GM19043 (cell line): ENCODE measurements around the gene MMD2.
"Not testable (repeated sequence)": the region's sequence is repeated elsewhere in the genome, so short reads cannot be mapped to it uniquely, and the experiment has no call there.

Experiments
- ATAC-seq: cut with Tn5 transposase; IDR thresholded peaks from one replicate; pipeline ENCODE4 v1.9.1; 2021; ENCODE audit warnings: low read depth; ENCODE audit not compliant: unreplicated experiment

MMD2 gene, protein sequence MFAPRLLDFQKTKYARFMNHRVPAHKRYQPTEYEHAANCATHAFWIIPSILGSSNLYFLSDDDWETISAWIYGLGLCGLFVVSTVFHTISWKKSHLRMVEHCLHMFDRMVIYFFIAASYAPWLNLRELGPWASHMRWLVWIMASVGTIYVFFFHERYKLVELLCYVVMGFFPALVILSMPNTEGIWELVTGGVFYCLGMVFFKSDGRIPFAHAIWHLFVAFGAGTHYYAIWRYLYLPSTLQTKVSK

DNA sequence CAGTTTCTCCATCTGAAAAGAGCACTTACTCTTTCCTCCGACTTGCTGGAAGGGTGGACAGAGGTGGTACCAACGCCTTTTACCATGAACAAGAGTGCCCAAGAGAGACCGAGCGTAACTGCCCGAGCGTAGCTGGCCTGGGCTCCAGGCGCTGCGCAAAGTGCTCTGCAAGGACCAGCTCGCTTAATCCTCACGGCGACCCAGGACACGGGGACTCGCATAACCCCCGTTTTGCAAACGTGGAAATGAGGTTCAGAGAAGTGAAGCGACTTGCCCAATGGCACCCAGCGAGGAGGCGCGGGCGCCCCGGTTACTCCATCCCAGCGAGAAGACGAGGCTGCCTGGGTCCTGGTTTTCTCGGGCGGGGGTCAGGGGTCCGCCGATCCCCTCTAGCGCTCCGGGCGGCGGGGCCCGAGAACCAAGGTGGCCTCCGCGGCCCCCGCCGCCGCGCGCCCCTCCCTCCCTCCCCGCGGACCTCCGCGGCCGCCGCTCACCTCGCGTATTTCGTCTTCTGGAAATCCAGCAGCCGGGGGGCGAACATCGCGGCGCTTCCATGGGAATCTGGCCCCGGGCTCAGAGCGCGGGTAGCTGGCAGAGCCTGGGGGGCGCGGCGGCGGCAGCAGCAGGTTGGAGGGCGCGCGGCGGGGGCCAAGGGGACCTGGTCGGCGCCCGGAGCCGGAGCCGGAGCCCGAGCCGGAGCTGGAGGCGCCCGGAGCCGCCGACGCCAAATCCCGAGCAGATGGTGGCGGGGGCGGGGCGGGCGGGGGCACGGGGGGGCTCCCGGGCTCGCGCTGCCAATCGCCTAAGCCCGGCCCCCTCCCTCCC is at the start of gene MMD2:
Gene MMD2 (minus strand): TSS at position 711 of the 825 bp plus-strand sequence. CDS start 170 bp downstream, at position 541.
- ATAC-seq = no peak

DNA sequence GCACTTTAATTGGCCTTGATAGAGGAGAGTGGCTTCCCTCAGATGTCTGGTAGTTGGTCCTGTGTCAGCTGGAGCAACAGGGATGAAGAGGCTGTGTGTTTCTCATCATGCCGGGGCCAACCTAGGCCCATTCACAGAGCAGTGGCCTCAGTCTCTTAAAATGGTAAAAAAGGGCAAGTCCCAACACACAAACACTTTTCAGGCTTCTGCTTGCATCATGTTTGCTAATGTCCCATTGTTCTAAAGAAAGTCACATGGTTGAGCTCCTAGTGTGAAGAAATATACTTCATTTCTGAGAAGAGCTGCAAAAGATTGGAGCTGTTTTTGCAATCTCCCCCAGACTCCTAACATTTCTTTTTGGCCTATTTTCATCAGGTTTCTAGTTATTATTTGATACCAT is 46.1 kb upstream of the MMD2 start:
- no peak for ATAC-seq

DNA sequence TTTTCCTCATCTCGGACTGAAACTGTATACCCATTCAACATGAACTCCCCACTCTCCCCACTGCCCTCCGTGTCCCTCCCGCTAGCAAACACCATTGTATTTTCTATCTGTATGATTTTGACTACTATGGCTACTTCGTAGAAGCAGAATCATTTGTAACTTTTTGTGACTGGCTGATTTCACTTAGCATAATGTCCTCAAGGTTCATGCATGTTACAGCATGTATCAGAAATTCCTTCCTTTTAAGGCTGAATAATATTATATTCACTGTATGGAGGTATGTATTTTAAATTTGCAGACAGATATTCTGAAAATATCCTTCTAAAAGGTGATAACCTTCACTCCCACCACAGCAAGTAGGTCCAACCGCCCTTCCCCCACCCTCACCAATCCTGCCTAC is 42.9 kb upstream of the MMD2 start:
- ATAC-seq = no peak

DNA sequence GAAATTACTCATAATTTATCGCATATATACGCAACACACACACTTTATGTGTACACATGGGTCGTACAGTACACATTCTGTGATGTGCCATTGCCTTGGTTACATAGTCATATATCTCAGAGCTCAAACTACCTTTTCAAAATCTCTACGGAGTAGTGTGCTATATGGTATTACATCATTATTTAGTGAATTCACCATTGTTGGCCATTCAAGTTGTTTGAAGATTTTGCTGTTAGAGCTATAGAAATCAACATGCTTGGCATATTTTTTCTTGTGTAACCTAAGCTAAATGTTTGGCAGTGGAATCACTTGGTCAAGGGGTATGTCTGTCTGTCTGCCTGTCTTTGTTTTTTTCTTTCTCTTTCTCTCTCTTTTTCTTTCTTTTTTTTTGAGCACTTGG is 42.0 kb upstream of the MMD2 start:
- ATAC-seq = no peak

GRCh38 chr7:4999369-4999950 is 40.5 kb upstream of the MMD2 start:
- ATAC-seq = no peak

DNA sequence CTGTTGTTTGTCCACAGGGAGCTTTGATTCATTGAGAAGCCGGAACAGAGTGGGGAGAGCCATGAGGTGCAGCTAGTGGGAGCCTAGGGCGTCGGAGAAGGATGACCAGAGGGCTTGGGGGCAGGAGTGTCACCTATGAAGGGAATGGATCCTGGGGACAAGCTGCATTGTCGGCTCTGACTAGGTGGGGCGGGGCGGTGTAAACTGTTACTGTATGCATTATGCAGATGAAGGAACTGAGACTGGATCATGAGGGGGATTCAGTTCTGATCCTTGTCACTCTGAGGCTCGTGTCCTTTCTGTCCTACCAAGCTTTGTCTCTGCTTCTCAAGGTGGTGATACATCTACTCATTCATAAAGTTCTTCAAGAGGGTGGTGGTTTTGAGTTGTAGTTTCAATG is 39.9 kb upstream of the MMD2 start:
- ATAC-seq = no peak

GRCh38 chr7:4998244-4998643 is 39.3 kb upstream of the MMD2 start:
- no peak for ATAC-seq

- no peak for ATAC-seq
These were observed 37.8 kb upstream of the MMD2 start for GRCh38 chr7:4996696-4997222.

GRCh38 chr7:4995429-4995969 is 36.5 kb upstream of the MMD2 start:
- ATAC-seq = no peak

GRCh38 chr7:4993471-4993870 is 34.5 kb upstream of the MMD2 start:
- ATAC-seq = no peak

- not testable (repeated sequence) for ATAC-seq
These were observed 23.8 kb upstream of the MMD2 start for GRCh38 chr7:4982741-4983140.

- ATAC-seq = not testable (repeated sequence)
These were observed 22.4 kb upstream of the MMD2 start for GRCh38 chr7:4981295-4981890.

DNA sequence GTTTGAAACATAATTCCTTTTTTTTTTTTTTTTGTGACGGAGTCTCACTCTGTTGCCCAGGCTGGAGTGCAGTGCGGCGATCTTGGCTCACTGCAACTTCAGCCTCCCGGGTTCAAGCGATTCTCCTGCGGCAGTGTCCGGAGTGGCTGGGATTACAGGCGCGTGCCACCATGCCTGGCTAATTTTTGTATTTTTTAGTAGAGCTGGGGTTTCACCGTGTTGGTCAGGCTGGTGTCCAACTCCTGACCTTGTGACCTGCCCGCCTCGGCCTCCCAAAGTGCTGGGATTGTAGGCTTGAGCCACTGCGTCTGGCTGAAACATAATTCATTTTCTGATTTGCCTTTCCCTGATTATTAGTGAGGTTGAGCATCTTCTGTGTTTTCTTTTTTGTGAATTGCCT is 16.6 kb upstream of the MMD2 start:
- not testable (repeated sequence) for ATAC-seq

DNA sequence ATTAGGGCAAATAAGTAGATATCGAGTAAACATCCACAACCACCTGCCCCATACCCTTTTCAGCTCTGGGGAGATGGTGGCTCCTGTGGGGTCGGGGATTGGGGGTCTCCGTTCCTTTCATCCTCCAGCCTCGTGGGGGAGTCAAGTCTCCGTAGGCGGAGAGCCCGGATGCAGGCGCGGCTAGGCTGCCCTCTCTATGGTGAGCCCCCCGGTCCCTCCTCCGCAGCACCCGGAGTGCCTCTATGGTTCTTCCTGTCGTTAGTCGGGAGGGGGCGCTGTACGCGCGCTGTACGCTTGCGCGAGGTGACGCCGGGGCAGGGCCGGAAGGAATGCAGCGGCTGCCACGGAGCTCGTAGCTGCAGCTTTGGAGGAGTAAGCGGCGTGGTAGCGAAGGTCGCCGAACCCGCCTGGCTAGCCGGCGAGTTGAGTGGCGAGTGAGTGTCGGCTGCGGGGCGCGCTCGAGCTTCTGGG is 14.8 kb upstream of the MMD2 start:
- peak; percentile 93 for ATAC-seq

DNA sequence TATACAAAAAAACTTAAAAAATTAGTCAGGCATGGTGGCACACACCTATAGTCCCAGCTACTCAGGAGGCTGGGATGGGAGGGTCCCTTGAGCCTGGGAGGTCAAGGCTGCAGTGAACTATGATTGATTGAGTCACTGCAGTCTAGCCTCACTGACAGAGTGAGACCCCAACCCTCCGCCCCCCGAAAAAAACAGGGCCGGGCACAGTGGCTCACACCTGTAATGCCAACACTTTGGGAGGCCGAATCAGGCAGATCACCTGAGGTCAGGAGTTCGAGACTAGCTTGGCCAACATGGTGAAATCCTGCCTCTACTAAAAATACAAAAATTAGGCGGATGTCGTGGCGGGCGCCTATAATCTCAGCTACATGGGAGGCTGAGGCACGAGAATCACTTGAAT is 13.5 kb upstream of the MMD2 start:
- ATAC-seq = not testable (repeated sequence)

DNA sequence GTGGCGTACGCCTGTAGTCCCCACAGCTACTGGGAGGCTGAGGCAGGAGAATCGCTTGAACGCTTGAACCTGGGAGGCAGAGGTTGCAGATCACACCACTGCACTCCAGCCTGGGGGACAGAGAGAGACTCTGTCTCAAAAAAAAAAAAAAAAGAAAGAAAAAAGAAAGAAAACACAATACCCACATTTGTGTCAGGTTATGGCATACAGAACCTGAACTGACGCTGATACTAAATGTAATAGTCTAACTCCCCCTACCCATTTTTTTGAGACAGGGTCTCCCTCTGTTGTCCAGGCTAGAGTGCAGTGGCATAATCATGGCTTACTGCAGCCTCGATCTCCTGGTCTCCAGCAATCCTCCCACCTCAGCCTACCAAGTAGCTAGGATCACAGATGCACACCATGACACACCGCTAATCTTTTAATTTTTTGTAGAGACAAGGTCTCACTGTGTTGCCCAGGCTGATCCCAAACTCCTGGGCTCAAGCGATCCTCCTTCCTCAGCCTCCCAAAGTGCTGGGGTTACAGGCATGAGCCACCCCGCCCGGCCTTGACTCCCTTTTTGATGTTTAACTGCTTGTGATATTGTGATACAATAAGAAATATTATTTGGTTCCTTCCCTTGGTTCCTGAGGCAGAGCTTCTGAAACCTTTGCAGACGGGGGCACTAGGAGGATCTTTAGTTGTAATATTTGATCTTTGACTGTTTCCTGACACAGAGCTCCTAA is 6.5 kb upstream of the MMD2 start:
- ATAC-seq = no peak

- ATAC-seq = no peak
These were observed 5.5 kb upstream of the MMD2 start for GRCh38 chr7:4964506-4964905.

GRCh38 chr7:4962872-4963775 is 4.1 kb upstream of the MMD2 start:
- no peak for ATAC-seq

DNA sequence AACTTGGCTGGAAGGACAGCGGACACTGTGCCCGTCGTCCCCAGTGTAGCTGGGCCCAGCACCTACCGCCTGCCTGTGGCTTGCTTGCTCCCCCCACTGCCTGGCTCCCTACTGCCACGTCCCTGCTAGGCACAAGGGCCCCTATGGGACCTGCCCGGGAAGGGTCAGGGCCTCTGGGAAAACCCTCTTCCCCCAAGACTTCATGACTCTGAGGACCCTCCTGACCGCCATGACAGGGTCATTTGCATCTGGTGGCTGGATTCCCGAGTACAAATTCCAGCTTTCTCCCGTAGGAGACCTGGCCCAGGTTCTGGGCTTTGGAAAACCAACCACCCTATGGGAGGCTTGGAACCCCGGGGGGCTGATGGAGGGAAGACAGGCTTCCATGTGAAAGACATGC is 1.4 kb upstream of the MMD2 start:
- ATAC-seq = no peak
